HG02885 (cell line): ENCODE measurements around the gene TASOR.

Experiments
- ATAC-seq: cut with Tn5 transposase; IDR thresholded peaks from one replicate; pipeline ENCODE4 v1.9.1; 2021; ENCODE audit warnings: mild to moderate bottlenecking; ENCODE audit not compliant: unreplicated experiment, poor library complexity

The TASOR gene

GRCh38 chr3:56684029-56684428 lies 964 bp upstream of the TASOR start:
- no peak for ATAC-seq

DNA sequence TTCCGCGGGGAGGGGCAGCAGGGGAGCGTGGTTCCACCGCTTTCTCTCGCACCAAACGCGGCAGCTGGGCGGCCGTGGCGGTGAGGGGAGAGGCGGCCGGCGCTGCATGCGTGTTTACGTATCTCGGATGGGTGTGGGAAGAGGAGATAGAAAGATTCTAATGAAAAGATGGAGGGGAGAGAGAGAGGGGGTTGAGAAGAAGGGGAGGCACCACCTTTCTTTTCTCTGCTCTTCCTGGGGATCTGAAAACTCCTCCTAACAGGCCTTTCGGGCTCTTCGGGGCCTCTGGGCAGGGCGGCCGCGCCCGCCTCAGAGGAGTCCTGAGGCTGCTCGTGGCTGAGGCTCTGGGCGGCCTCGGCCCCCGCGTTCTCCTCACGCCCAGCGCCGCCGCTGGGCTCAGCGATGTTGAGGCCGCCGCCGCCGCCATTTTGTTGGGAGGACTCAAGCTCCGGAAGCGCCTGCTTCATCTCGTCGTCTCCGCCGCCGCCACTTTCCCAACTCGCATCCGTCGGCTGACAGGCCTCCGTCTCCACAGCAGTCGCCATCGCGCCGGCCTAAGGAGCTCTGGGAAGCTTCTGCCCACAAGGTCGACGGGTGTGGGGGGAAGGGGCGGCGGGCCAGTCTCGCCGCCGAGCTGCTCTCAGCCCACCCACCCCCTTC lies 473 bp downstream of the TASOR start:
- ATAC-seq = peak; percentile 69

DNA sequence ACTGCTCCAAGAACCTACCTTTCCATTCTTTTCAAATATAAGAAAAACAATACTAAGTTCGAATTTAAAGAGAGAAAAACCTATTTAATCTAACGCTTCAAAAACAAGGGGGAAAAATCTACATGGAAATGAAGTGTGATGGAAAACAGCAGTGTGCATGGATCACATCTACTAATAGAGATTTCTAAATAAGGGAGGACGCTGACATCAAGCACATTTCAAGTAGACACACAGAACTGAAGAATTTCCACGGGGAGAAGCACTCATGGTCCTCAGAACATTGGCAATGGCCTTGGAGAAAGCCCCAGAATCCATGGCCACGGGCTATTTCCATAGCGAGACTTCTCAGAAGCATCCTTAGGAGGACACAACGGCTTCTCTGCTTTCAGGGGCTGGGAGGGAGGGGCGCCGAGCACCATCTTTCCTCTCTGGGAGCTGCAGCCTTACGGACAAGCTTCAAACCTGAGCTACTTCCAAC lies 1.0 kb downstream of the TASOR start:
- no peak for ATAC-seq

DNA sequence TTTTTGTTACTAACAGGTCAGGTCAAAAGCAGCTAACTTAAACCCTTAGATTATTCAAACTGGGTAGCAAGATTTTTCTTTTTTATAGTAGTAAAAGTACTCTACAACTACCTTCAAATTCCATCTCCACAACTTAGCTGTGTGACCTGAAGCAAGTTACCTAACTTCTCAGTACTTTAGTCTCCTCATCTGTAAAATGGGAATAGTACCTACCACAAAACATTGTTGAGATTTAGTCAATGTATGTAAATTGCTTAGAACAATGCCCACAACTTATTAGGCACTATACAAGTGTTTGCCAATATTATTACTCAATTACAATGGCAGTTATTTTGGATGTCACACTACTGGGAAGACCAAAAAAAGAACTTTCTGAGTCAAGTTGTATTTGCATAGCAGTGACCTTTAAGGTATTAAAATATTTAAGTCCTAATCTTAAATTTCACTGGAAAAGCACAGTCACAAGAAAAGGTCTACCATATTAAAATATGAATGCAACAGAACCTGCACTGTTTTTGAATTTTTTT lies 2.9 kb downstream of the TASOR start:
- ATAC-seq = no peak

DNA sequence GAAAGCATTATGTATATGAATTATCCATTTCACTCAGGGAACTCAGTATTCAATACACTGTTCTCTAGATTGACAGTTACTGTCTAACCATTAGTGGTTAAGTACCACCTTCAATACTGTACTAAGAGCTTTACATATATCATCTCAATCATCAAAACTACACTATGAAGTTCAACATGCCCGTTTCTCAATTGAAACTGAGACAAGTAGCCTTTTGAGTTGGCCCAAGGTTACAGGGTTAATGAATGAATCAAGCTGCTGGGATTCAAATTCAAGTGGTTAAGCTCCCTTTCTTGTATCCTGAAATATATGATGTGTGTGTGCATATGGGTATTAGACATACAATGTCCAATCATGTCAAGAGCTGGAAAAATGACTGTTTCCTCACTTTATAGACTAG lies 5.8 kb downstream of the TASOR start:
- peak; percentile 58 for ATAC-seq

- ATAC-seq = no peak
Observed at GRCh38 chr3:56673781-56674457, 9.1 kb downstream of the TASOR start.

DNA sequence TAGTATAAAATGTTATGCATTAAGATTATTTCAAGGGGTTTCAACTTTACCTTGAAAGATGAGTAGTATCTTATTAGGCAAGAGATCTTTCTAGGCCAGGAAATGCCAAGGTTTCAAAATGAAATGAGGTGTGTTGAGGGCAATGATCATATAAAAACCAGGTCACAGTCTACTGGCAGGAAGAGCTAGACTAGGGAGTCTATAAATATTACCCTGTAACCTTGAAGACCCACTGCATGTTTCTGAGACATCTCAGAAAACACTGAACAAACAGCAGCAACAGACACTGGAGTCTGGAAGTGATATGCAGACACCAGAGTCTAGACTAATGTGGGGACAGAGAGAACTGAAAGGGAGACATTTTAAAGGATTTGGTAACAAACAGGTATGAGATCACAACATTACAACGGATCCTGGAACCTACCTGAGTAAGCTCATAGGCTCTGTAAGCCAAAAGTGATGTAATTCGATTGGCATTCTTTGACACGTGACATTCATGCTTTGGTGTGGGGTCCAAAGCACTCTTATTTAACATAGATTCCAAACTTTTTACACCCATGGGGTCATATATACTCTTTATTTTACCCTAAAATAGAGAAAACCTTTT lies 15.0 kb downstream of the TASOR start:
- no peak for ATAC-seq

DNA sequence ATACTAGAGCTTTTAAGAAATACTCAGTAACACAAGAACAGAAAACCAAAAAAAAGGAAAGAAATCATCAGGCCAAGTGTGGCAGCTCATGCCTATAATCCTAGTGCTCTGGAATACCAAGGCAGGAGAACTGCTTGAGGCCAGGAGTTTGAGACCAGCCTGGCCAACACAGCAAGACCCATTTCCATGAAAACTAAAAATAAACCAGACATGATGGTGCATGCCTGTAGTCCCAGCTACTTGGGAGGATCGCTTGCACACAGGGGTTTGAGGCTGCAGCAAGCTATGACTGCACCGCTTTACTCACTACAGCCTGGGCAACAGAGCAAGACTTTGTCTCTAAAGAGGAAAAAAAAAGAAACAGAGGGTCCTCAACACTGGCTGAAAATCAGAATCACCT lies 18.2 kb downstream of the TASOR start:
- ATAC-seq = no peak

DNA sequence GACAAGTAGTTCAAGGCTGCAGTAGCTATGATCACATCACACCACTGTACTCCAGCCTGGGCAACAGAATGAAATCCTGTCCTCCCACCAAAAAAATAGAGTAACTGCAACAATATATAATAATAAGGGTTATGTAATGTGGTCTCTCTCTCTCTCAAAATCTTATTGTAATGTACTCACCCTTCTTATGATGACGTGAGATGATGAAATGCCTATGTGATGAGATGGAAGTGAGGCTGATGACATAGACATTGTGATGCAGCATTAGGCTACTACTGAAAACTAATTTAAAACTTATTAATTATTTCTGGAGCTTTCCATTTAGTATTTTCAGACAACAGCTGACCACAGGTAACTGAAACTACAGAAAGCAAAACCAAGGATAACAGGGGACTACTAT lies 27.4 kb downstream of the TASOR start:
- no peak for ATAC-seq

DNA sequence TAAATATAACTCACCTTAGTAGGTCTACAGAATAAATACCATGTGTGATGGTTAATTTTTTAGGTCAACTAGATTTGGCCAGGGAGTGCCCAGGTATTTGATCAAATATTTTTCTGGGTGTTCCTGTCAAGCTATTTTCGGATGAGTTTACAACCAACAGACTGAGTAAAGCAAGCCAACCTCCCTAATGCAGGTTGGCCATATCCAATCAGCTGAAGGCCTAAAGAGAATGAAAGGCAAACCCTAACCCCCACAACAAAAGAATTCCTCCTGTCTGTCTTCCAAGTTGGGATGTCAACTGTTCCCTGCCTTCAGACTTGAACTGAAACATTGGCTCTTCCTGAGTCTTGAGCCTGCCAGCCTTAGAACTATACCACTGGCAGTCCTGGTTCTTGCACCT lies 28.6 kb downstream of the TASOR start:
- ATAC-seq = no peak

- ATAC-seq = no peak
Observed at GRCh38 chr3:56645407-56645806, 37.7 kb downstream of the TASOR start.

DNA sequence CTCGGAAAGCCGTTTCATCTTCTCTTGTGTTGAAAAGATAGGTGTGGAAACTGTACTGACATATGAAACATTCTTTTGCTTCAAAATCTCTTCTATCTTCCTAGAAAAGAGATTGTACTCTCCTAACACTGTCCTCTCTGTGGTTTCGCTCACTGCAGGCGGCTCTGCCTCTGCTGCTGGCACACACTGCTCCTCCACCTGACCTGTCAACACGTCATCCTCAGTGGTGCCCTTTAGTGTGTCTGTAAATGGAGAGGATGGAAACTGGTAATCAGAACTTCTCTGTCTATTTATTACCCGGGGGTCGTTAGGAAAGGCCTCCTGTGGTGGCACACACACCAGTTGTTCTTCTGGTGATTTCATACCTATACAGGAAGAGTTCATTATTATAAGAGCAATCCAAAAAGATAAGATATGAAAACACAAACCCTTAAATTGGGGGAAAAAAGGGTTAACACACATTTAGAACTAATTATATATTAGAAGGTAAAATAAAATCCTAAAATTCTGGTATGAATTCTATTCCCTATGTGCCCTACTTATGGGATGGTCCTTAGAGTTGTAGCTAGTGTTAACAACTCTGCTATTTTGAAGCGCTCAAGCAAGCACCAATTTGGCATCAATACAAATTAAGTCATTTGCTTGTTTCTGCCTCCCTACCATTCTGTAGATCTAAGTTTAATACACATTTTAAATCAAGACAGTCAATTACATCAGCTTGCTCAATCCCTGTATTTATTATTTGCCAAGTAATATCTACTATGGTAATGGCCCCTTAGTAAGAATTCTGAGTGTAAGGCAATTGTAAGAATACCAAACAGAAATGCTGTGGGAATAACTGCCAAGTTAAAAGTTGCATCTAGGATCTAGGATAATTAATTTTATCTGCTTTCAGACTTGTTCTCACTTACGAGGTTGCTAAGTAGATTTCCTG lies 49.2 kb downstream of the TASOR start:
- no peak for ATAC-seq
